Fibroblast of villous mesenchyme (primary cell): ENCODE results near the gene IVL. TPM values are rescaled to one million over a fixed set of nuclear protein-coding genes. Genes with fewer than 3 reads are reported as not detected.

ENCODE experiments used
- DNase-seq: peaks from one replicate; pipeline ENCODE4 v3.0.0-alpha.2; 2010; ENCODE audit warnings: low read depth
- H3K4me3 ChIP-seq: 2 replicates; pipeline ENCODE4 v1.5.1; 2011; ENCODE audit warnings: low read depth, mild to moderate bottlenecking, low read length
- total RNA-seq: library from RNA; depleted of rRNA; stranded (reverse); fragments of >200 nt; gene quantifications from 2 replicates; pipeline ENCODE4 v1.2.3, GENCODE V29; 2012
- TF ChIP-seq, protein P1 (sequence below): IDR thresholded peaks from 2 replicates; pipeline ENCODE4 v1.5.1; 2012; ENCODE audit warnings: low read depth, mild to moderate bottlenecking, low read length; ENCODE audit not compliant: insufficient read depth

IVL gene
- total RNA-seq, 1 donor, result not detected

DNA sequence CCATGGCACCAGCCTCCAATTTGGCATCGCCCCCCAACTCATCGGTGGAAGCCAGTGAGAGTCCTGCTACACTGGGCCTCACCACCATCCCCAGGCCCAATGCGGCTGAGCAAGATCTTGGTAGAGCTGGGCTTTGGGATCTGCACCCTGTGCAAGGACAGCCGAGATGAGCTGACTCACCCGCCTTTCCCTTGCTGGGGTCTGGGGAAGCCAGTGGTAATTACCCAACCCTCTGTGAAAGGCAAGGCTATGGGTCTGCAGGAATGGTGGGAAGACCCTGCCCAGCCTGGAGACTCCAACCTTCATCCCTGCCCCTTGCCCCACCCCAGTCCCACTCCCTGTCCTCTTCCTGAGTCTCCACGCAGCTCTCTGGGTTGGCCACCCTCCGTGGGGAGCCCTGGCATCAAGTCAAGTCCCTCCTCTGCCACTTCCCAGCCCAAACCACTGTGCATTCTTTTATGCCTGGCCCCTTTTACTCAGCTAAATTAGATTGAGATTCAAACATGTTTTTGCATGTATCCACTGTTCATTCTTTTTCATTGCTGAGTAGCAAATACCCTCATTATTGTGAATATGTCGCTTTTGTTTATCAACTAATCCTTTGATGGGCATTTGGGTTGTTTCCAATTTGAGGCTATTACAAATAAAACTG is 21.5 kb upstream of the IVL start:
- DNase-seq, result no peak

DNA sequence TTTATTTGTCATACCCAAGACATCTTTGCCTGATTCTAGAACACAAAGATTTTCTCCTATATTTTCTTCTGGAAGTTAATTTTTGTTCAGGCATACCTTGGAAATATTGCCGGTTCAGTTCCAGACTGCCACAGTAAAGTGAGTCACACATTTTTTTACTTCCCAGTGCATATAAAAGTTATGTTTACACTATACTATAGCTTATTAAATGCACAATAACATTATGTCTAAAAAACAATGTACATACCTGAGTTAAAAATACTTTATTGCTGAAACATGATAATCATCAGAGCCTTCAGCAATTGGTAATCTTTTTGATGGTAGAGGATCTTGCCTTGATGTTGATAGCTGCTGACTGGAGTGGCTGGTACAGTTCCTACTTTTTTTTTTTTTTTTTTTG is 20.2 kb upstream of the IVL start:
- no peak for DNase-seq
- TF ChIP-seq, protein P1, sequence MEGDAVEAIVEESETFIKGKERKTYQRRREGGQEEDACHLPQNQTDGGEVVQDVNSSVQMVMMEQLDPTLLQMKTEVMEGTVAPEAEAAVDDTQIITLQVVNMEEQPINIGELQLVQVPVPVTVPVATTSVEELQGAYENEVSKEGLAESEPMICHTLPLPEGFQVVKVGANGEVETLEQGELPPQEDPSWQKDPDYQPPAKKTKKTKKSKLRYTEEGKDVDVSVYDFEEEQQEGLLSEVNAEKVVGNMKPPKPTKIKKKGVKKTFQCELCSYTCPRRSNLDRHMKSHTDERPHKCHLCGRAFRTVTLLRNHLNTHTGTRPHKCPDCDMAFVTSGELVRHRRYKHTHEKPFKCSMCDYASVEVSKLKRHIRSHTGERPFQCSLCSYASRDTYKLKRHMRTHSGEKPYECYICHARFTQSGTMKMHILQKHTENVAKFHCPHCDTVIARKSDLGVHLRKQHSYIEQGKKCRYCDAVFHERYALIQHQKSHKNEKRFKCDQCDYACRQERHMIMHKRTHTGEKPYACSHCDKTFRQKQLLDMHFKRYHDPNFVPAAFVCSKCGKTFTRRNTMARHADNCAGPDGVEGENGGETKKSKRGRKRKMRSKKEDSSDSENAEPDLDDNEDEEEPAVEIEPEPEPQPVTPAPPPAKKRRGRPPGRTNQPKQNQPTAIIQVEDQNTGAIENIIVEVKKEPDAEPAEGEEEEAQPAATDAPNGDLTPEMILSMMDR, result no peak
- no peak overlapping the region for H3K4me3 ChIP-seq

More for the DNA sequence above, 21.5 kb upstream of the IVL start:
- no peak overlapping the region for H3K4me3 ChIP-seq
- TF ChIP-seq, protein P1, result no peak

DNA sequence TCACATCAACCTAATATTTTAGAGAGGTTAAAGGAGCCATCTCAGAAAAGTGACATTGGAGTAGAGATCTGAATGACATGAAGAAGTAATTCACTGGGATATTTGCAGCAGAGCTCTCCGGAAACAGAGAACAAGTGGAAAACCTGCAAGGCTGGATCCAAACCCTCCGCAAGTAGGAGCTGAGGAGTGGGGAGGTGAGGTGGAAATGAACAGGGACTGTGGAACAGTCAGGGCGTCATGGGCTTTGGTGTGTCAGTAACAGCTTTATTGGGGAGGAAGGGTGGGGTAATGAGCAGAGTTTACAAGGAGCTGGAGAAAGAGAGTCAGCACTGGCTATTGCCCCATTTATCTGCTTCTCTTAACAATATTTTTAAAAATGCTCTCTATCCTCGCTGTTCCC is 9.3 kb upstream of the IVL start:
- no peak overlapping the region for H3K4me3 ChIP-seq
- DNase-seq, result no peak
- TF ChIP-seq, protein P1, result no peak

DNA sequence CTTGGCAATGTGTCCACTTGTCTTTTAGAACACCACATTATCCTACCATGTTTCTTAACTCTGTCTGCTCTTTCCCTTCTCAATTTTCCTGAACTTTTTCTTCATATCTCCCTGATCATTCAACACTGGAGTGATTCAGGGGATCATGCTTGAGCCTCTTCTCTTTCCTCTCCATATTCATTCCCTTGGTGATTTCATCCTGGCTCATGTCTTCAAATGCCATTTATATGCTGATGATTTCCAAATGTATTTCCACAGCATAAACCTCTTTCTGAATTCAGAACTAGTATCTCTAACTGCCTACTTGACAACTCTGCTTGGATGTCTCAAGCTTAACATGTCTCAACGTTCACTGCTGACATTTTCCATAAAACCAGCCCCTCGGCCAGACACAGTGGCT is 8.5 kb upstream of the IVL start:
- TF ChIP-seq, protein P1, result no peak
- no peak for DNase-seq
- no peak overlapping the region for H3K4me3 ChIP-seq

DNA sequence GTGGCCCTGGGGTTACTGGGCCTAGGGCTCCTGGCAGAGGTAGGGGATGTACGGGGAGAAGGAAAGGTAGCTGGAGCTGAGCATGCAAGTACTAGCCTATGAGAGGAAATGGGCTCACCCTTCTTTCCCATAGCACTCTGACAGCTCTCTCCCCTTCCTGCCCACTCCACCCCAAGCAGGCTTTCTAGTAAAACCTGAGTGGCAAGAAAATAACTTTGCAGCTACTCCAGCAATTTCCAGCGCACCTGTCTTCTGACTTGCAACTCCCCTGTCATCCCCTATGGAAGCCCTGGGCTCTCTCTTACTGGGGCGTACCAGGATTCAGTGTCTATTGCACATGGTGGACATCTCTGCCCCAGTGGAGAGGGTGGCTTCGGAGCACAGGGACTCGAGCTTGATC is 6.7 kb upstream of the IVL start:
- DNase-seq, result no peak
- TF ChIP-seq, protein P1, result no peak
- no peak overlapping the region for H3K4me3 ChIP-seq

DNA sequence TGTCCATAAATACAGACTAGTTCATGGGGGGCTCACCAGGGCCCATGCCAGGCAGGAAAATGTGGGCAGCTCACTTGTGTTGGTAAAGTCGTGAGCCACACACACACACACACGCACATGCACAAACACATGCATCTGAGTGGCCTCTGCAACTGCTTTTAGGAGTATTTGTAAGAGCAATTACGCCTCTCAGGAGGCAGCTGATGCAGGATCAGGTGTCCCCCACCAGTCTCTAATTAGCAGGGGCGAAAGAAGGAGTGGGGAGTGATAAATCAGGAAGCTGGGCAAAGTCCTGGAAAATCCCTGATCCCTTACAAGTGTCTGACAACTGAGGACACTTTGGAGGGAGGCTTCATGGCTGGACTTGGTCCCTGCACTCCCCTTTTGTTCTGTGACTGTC is 5.7 kb upstream of the IVL start:
- no peak for DNase-seq
- H3K4me3 ChIP-seq, result no peak overlapping the region
- TF ChIP-seq, protein P1, result no peak

DNA sequence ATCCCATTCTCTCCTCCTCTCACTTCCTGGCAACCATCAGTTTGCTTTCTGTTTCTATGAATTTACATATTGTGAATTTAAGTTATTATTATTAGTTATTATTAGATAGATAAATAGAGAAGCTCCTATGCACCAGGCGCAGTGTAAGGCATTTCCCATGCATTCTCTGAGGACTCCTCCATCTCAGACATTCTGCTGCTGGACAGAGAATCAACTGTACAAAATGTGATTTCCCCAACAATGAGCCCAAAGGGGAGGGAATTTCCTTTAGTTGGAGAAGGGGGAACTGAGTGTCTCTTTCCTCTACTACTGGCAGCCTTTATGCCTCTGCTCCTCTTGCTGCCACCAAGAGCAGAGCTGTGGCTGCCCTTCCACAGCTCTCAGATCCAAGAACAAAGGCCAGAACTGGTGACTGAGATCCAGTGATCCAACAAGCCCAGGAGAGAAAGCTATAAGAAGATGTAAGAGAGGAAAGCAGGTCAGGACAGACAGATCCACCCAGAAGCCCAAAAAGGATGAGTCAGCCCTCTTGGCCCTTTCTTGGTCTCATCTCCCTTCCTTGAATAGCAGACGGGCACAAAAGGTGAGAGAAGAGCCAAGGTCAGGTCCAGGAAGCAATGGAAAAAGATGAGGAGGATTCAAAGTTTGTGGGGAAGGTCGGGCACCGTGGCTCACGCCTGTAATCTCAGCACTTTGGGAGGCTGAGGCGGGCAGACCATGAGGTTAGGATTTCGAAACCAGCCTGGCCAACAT is 3.5 kb upstream of the IVL start:
- no peak for DNase-seq
- TF ChIP-seq, protein P1, result no peak
- H3K4me3 ChIP-seq, result no peak overlapping the region
